Esophagus squamous epithelium (tissue), 5 donors: ENCODE results near the gene MBOAT1. TPM values are rescaled to one million over a fixed set of nuclear protein-coding genes. Genes with fewer than 3 reads are reported as not detected.

Experiments used
- DNase-seq: peaks from one replicate; lab custom pipeline; 2025; lab: John Stamatoyannopoulos, UW
- H3K27ac ChIP-seq, 4 donors: fragments of 200-600 bp; sonication (generic); one replicate each; pipeline ENCODE4 v1.5.1; 2016 to 2019; ENCODE audit warnings: mild to moderate bottlenecking in 1 of 4
- H3K27me3 ChIP-seq, 4 donors: fragments of 200-600 bp; sonication (generic); 1 replicate in 3 of 4; 2 replicates in 1 of 4; pipeline versions ENCODE4 v1.5.1 to v1.6.0; 2017 to 2021; ENCODE audit warnings: antibody characterized with exemption in 1 of 4
- H3K36me3 ChIP-seq, 3 donors: fragments of 200-600 bp; sonication (generic); one replicate each; pipeline ENCODE4 v1.5.1; 2016 to 2019
- H3K4me1 ChIP-seq, 3 donors: fragments of 200-600 bp; sonication (generic); one replicate each; pipeline ENCODE4 v1.5.1; 2017 to 2019
- H3K4me3 ChIP-seq, 4 donors: fragments of 200-600 bp; sonication (generic); 1 replicate in 3 of 4; 2 replicates in 1 of 4; pipeline ENCODE4 v1.5.1; 2016 to 2019; ENCODE audit warnings: mild to moderate bottlenecking in 2 of 4, moderate library complexity in 1 of 4
- H3K9me3 ChIP-seq, 3 donors: fragments of 200-600 bp; sonication (generic); one replicate each; pipeline ENCODE4 v1.5.1; 2016 to 2019
- POLR2A ChIP-seq, 4 donors: fragments of 450-650 bp; IDR thresholded peaks; one replicate each; pipeline ENCODE4 v1.6.1; 2017; ENCODE audit warnings: antibody characterized with exemption in 4 of 4, mild to moderate bottlenecking in 4 of 4, moderate library complexity in 3 of 4
- WGBS, 2 donors: methylation state at CpG; one replicate each; pipeline ENCODE4 v1.1.5; 2018; 5-methylcytosine and 5-hydroxymethylcytosine counted together
- intact Hi-C: fragments of 100-400 bp; cut with DNase I; formaldehyde crosslinking; loops from one replicate; pipeline ENCODE4 v1.15.0; 2022
- total RNA-seq, 4 donors: library from RNA; depleted of rRNA; stranded (reverse); fragments of >200 nt; gene quantifications; one replicate each; pipeline ENCODE4 v1.1.0, GENCODE V29; 2016
- TF ChIP-seq, protein P1 (sequence below), 6 experiments: fragments of 450-650 bp in 4 of 6; fragments of 200-600 bp in 2 of 6; sonication (generic) in 2 of 6; IDR thresholded peaks; one replicate each; pipeline ENCODE4 v1.5.1; 2016 to 2019; ENCODE audit warnings: antibody characterized with exemption in 6 of 6, mild to moderate bottlenecking in 4 of 6, moderate library complexity in 4 of 6
- donor health status: DM: yes; HTN: yes; CAD: no.

MBOAT1 gene
- total RNA-seq, 4 donors from 2014 or later: 5.2 to 12.8 (median 12.0) TPM

DNA sequence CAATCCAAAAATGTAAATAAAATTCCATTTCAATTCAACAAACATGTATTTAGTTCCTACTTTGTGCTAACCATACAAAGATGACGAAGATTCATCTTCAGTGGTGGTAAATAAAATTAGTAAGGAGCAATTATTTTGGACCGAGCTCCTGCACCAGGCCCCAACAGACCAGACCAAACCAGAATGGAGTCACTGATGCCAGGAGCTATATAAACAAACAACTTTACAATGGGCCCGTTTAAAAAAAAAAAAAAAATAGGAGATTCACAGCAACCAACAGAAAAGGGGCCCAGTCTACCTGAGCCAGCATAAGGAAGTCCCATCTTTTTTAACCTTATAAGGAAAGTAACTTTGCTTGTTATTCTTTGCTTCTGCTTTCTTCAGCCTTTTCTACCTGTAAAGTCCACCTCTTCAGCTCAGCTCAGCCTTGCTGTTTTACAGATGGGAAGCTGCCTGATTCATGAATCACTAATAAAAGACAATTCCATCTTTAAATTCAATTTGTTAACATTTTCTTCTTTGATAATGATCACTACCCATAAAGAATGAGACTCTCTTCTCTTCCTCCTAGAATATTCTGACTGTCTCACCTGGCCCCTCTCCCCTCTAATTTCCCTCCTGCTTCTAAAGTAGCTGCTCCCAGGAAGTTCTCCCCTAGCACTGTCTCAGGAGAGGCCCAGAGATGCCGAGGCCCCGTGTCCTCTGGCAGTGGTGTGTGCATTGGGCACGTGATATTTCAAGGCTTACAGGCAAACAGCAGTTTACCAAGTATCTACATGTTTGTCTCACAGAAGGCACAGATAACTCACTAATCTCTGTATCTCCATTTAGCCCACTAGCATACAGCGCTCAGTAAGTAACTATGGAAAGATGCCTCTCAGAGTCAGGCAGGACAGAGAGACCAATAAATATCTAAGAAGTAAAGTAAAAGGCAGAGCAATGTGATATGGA, 8.4 kb downstream of the MBOAT1 start:
- intact Hi-C loops: no loop called here
- H3K4me3 ChIP-seq: no peak overlapping the region
- TF ChIP-seq POLR2A (IDR thresholded peaks at IDR 0.05): no peak
- TF ChIP-seq, protein P1, sequence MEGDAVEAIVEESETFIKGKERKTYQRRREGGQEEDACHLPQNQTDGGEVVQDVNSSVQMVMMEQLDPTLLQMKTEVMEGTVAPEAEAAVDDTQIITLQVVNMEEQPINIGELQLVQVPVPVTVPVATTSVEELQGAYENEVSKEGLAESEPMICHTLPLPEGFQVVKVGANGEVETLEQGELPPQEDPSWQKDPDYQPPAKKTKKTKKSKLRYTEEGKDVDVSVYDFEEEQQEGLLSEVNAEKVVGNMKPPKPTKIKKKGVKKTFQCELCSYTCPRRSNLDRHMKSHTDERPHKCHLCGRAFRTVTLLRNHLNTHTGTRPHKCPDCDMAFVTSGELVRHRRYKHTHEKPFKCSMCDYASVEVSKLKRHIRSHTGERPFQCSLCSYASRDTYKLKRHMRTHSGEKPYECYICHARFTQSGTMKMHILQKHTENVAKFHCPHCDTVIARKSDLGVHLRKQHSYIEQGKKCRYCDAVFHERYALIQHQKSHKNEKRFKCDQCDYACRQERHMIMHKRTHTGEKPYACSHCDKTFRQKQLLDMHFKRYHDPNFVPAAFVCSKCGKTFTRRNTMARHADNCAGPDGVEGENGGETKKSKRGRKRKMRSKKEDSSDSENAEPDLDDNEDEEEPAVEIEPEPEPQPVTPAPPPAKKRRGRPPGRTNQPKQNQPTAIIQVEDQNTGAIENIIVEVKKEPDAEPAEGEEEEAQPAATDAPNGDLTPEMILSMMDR (IDR thresholded peaks at IDR 0.05): no peak
- peak overlapping the region; percentile 4 to 72 (median 54) for H3K27ac ChIP-seq
- no peaks in the 10 kb centered on the region for H3K9me3 ChIP-seq
- no peak for DNase-seq
- H3K27me3 ChIP-seq: no peaks in the 10 kb centered on the region
- peaks cover 21 to 79% (median 32%) of the 10 kb centered on the region in 3 donors for H3K4me1 ChIP-seq
- peaks cover 0 to 7% (median 0%) of the 10 kb centered on the region in 3 donors for H3K36me3 ChIP-seq
- WGBS, 2 donors: 40 to 52% methylated on average over 7 of the region's 7 CpGs

DNA sequence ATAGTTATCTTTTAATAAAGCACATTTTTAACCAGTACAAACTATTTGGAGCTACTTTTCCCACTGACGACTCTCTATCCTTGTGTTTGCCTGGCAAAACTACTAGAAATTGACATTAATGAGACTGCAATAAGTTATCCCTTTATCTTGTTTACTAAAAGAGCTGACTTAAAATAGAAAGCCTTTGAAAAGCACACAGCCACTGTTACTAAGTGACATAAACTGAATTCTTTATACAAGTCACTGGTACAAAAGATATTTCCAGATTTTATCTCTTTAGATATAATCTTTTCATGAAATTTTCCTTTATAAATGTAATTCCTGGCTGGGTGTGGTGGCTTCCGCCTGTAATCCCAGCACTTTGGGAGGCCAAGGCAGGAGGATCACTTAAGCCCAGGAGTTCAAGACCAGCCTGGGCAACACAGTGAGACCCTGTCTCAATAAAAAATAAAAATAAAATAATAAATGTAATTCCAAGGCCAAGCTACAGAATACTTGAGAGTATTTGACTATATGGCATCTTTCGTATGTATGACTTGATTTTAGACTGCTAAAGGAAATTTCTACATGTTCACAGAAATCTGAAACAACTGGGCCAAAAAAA, 9.5 kb downstream of the MBOAT1 start:
- peaks cover 0 to 7% (median 0%) of the 10 kb centered on the region in 3 donors for H3K36me3 ChIP-seq
- 75 to 86% methylated on average over 3 of the region's 3 CpGs for WGBS, 2 donors
- intact Hi-C loops: no loop called here

DNA sequence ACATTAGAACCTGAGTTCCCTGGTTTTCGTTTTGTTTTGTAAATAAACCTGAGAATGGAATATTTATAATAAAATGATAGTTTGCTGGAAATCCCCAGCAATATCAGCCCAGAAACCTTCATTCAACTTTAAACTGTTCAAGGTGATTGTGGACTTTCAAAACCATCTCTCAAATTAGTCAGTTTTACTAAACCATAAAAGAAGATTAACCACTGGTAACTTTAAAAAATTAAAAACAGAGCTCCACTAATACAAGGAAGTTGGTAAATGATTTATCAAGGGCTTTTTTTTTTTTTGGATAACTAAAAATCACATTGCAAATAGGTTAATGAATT, 10.0 kb downstream of the MBOAT1 start:
- H3K27me3 ChIP-seq: no peaks in the 10 kb centered on the region
- peak overlapping the region in 2 of 4 donors; percentile 50 to 72 for H3K27ac ChIP-seq
- intact Hi-C loops: no loop called here
- H3K4me1 ChIP-seq: peaks cover 21 to 67% (median 29%) of the 10 kb centered on the region in 3 donors
- TF ChIP-seq, protein P1 (IDR thresholded peaks at IDR 0.05): no peak
- no peak for TF ChIP-seq POLR2A (IDR thresholded peaks at IDR 0.05)
- peaks cover 0 to 7% (median 0%) of the 10 kb centered on the region in 3 donors for H3K36me3 ChIP-seq
- no peaks in the 10 kb centered on the region for H3K9me3 ChIP-seq
- no peak overlapping the region for H3K4me3 ChIP-seq
- WGBS, 2 donors: 21 to 41% methylated on average over 1 of the region's 1 CpG
- DNase-seq: no peak

More for the DNA sequence above, 9.5 kb downstream of the MBOAT1 start:
- Histone ChIP-seq H3K4me1 (peaks cover 21 to 70% (median 29%) of the 10 kb centered on the region in 3 donors), H3K4me3 (no peak overlapping the region), H3K27ac (peak overlapping the region in 2 of 4 donors; percentile 50 to 72), H3K27me3 (no peaks in the 10 kb centered on the region), H3K9me3 (no peaks in the 10 kb centered on the region)
- TF ChIP-seq, protein P1 (IDR thresholded peaks at IDR 0.05): no peak
- TF ChIP-seq POLR2A (IDR thresholded peaks at IDR 0.05): no peak
- no peak for DNase-seq

DNA sequence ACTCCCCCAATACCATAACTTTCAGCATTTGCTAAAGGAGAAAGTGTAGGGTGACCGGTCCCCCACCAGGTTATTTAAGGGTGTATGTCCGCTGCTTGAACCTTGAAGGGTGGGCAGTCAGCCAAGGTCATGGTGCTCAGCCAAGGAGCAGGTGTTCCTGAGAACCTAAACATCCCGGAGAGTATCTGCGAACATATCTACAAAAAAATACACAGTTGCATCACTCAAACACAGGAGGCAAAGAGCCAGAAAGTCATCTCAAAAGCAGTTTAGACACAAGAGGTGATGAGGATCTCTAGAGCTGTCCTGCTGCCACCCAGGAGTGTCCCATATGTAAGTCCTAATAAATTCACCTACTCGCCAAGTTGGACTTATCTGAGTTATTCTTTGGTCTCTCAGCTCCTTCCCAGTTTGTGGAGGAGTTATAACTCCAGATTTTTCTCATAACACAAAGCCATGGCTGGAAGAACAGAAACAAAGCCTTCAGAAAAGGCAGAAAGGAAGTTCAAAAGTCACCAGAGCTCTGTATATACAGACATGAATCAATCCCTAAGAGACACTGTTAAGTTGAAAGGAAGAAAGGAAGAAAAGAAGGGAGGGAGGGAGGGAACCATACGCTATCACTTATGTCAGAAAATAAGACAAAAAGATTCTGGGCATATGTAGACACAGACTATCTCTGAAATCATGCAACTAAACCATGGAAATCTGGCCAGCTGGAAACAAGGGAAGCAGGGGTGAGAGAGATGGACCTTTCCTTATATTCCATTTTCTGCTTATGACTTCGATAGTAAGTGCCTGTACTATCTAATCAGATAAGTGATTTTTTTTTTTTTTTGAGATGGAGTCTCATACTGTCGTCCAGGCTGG, 11.3 kb downstream of the MBOAT1 start:
- peak overlapping the region in 2 of 4 donors; percentile 50 to 72 for H3K27ac ChIP-seq
- intact Hi-C loops: no loop called here
- DNase-seq: no peak
- H3K27me3 ChIP-seq: no peaks in the 10 kb centered on the region
- H3K4me1 ChIP-seq: peaks cover 21 to 55% (median 29%) of the 10 kb centered on the region in 3 donors
- no peaks in the 10 kb centered on the region for H3K9me3 ChIP-seq
- no peak overlapping the region for H3K4me3 ChIP-seq
- TF ChIP-seq, protein P1 (IDR thresholded peaks at IDR 0.05): no peak
- no peak for TF ChIP-seq POLR2A (IDR thresholded peaks at IDR 0.05)
- peaks cover 0 to 7% (median 0%) of the 10 kb centered on the region in 3 donors for H3K36me3 ChIP-seq
- WGBS, 2 donors: 67 to 75% methylated on average over 8 of the region's 8 CpGs
